A549 (cell line): ENCODE results near the gene AKR1C3. TPM values are rescaled to one million over a fixed set of nuclear protein-coding genes. Genes with fewer than 3 reads are reported as not detected.
A peak's percentile ranks its signal among the peaks of the same experiment; 100 is the strongest.

Source experiments
- ATAC-seq, 2 experiments: fragments of 200-7000 bp in 1 of 2; fragments of >200 bp in 1 of 2; cut with Nextera tagmentation in 1 of 2; cut with Tn5 transposase in 1 of 2; 3 replicates each; pipeline versions ENCODE4 v1.8.0 to v1.9.1; 2018 to 2020; ENCODE audit warnings: mild to moderate bottlenecking in 1 of 2, moderate library complexity in 1 of 2
- CTCF ChIA-PET: fragments of 300-600 bp; sonication (Branson Sonifier 250); formaldehyde crosslinking; extraction: SDS; loops from one replicate; lab custom pipeline; 2021; ENCODE audit warnings: antibody characterized with exemption, inconsistent platforms; lab: Yijun Ruan, JAX
- POLR2A ChIA-PET: fragments of 350-600 bp; formaldehyde crosslinking; extraction: SDS; loops from one replicate; lab custom pipeline; 2021; ENCODE audit warnings: antibody characterized with exemption, inconsistent platforms; lab: Yijun Ruan, JAX
- DNase-seq, 2 experiments: peaks; one replicate each; pipeline versions ENCODE4 v3.0.0 to v3.0.0-alpha.2; 2011 to 2016; ENCODE audit warnings: low read depth in 1 of 2, low spot score in 1 of 2
- FAIRE-seq: peaks from 2 replicates; lab custom pipeline; 2011; peaks lifted over from hg19 to GRCh38; lab: Jason Lieb, UNC
- H3K27ac ChIP-seq, 2 experiments: fragments of >200 bp; sonication (Bioruptor Twin); formaldehyde crosslinking; 3 replicates each; pipeline ENCODE4 v1.5.1; 2016 to 2017
- H3K4me1 ChIP-seq: fragments of >200 bp; sonication (Bioruptor Twin); formaldehyde crosslinking; 3 replicates; pipeline ENCODE4 v1.6.1; 2016
- H3K4me2 ChIP-seq: fragments of >200 bp; sonication (Bioruptor Twin); formaldehyde crosslinking; 3 replicates; pipeline ENCODE4 v1.6.1; 2016
- H3K4me3 ChIP-seq: fragments of >200 bp; sonication (Bioruptor Twin); formaldehyde crosslinking; 3 replicates; pipeline ENCODE4 v1.5.1; 2016
- H3K9me3 ChIP-seq: fragments of >200 bp; sonication (Bioruptor Twin); formaldehyde crosslinking; 3 replicates; pipeline ENCODE4 v1.6.1; 2016
- CBX8 ChIP-seq: fragments of 200-600 bp; sonication (generic); IDR thresholded peaks from 2 replicates; pipeline ENCODE4 v1.6.1; 2016
- CEBPB ChIP-seq, 2 experiments: fragments of >200 bp in 1 of 2; sonication (Bioruptor Twin) in 1 of 2; formaldehyde crosslinking in 1 of 2; IDR thresholded peaks; 2 replicates each; pipeline ENCODE4 v1.6.1; 2012 to 2016
- CHD2 ChIP-seq: fragments of 150-350 bp; IDR thresholded peaks from 2 replicates; pipeline ENCODE4 v1.6.1; 2014; ENCODE audit warnings: low read length; ENCODE audit not compliant: partially characterized antibody
- EHF ChIP-seq: fragments of 250-450 bp; sonication (Bioruptor Pico); IDR thresholded peaks from 2 replicates; pipeline ENCODE4 v1.5.0; 2020; ENCODE audit warnings: mild to moderate bottlenecking
- EP300 ChIP-seq, 2 experiments: fragments of >200 bp; sonication (Bioruptor Twin); formaldehyde crosslinking; IDR thresholded peaks; 2 replicates in 1 of 2; 3 replicates in 1 of 2; pipeline ENCODE4 v1.6.1; 2016 to 2017
- FOSL2 ChIP-seq, 2 experiments: fragments of 450-650 bp in 1 of 2; fragments of >200 bp in 1 of 2; sonication (Bioruptor Twin) in 1 of 2; formaldehyde crosslinking; IDR thresholded peaks; 2 replicates each; pipeline versions ENCODE4 v1.5.0 to v1.6.1; 2016 to 2020; ENCODE audit warnings: mild to moderate bottlenecking in 1 of 2, moderate library complexity in 1 of 2
- HDAC2 ChIP-seq: fragments of 200-600 bp; sonication (generic); IDR thresholded peaks from 2 replicates; pipeline ENCODE4 v1.6.1; 2016
- HES2 ChIP-seq: fragments of >200 bp; sonication (Bioruptor Twin); formaldehyde crosslinking; IDR thresholded peaks from 2 replicates; pipeline ENCODE4 v1.6.1; 2016
- HOXB5 ChIP-seq: fragments of 250-450 bp; sonication (Bioruptor Pico); IDR thresholded peaks from 2 replicates; pipeline ENCODE4 v1.5.0; 2020; ENCODE audit warnings: mild to moderate bottlenecking, moderate library complexity
- JUNB ChIP-seq: fragments of >200 bp; sonication (Bioruptor Twin); formaldehyde crosslinking; IDR thresholded peaks from 2 replicates; pipeline ENCODE4 v1.6.1; 2016
- KDM1A ChIP-seq: fragments of 200-600 bp; sonication (generic); IDR thresholded peaks from 2 replicates; pipeline ENCODE4 v1.6.1; 2016; ENCODE audit warnings: low read depth, mild to moderate bottlenecking
- MAFK ChIP-seq: fragments of 450-650 bp; IDR thresholded peaks from 2 replicates; pipeline ENCODE4 v1.6.1; 2014; ENCODE audit not compliant: partially characterized antibody
- MAX ChIP-seq: IDR thresholded peaks from 2 replicates; pipeline ENCODE4 v1.6.1; 2012
- MAZ ChIP-seq: fragments of 150-350 bp; IDR thresholded peaks from 2 replicates; pipeline ENCODE4 v1.6.1; 2014; ENCODE audit warnings: antibody characterized with exemption, low read depth, low read length, borderline replicate concordance
- NFE2L2 ChIP-seq: fragments of 150-350 bp; conservative IDR thresholded peaks from 2 replicates; pipeline ENCODE4 v1.6.1; 2014; ENCODE audit warnings: low read length
- NR3C1 ChIP-seq: fragments of >200 bp; sonication (Bioruptor Twin); formaldehyde crosslinking; IDR thresholded peaks from 3 replicates; pipeline ENCODE4 v1.6.1; 2017
- RAD21 ChIP-seq, 2 experiments: fragments of >200 bp in 1 of 2; sonication (Bioruptor Twin) in 1 of 2; formaldehyde crosslinking in 1 of 2; IDR thresholded peaks in 1 of 2; conservative IDR thresholded peaks in 1 of 2; 2 replicates in 1 of 2; 3 replicates in 1 of 2; pipeline ENCODE4 v1.6.1; 2012 to 2018; ENCODE audit warnings: inconsistent platforms in 1 of 2
- RARB ChIP-seq: fragments of 250-450 bp; sonication (Bioruptor Pico); IDR thresholded peaks from 2 replicates; pipeline ENCODE4 v1.8.0; 2021; ENCODE audit warnings: mild to moderate bottlenecking, moderate library complexity
- RCOR1 ChIP-seq: fragments of 150-350 bp; IDR thresholded peaks from 2 replicates; pipeline ENCODE4 v1.6.1; 2014; ENCODE audit warnings: antibody characterized with exemption, low read length, low read depth
- TP53 ChIP-seq: fragments of 250-450 bp; sonication (Bioruptor Pico); IDR thresholded peaks from 2 replicates; pipeline ENCODE4 v1.5.0; 2021; ENCODE audit warnings: mild to moderate bottlenecking, moderate library complexity
- USF2 ChIP-seq: fragments of 450-650 bp; IDR thresholded peaks from 2 replicates; pipeline ENCODE4 v1.6.1; 2014; ENCODE audit warnings: antibody characterized with exemption
- ZFP36 ChIP-seq: fragments of 450-650 bp; IDR thresholded peaks from 2 replicates; pipeline ENCODE4 v1.6.1; 2014; ENCODE audit warnings: borderline replicate concordance; ENCODE audit not compliant: partially characterized antibody
- WGBS: methylation state at CpG from one replicate; pipeline ENCODE4 v1.1.6; 2017; ENCODE audit errors: missing lambda C conversion rate; 5-methylcytosine and 5-hydroxymethylcytosine counted together
- polyA plus RNA-seq, 4 experiments: library from polyadenylated mRNA; depleted of rRNA in 3 of 4; stranded (reverse); fragments of >200 nt; fragmentation: RNase III in 1 of 4; extraction: RNeasy Plus Mini Kit Qiagen cat#74134 plus additional on column Dnase treatment in 1 of 4; gene quantifications; 2 replicates in 3 of 4; 3 replicates in 1 of 4; pipeline ENCODE4 v1.2.3, GENCODE V29; 2011 to 2017
- TF ChIP-seq, protein P1 (sequence below): fragments of 250-450 bp; sonication (Bioruptor Pico); IDR thresholded peaks from 2 replicates; pipeline ENCODE4 v1.5.0; 2021; ENCODE audit warnings: mild to moderate bottlenecking, moderate library complexity, borderline replicate concordance
- TF ChIP-seq, protein P2 (sequence below): fragments of >200 bp; sonication (Bioruptor Twin); formaldehyde crosslinking; IDR thresholded peaks from 3 replicates; pipeline ENCODE4 v1.5.1; 2016
- TF ChIP-seq, protein P3 (sequence below): fragments of 200-600 bp; sonication (generic); IDR thresholded peaks from 2 replicates; pipeline ENCODE4 v1.6.1; 2016; ENCODE audit warnings: antibody characterized with exemption, mild to moderate bottlenecking, moderate library complexity

AKR1C3 gene
- polyA plus RNA-seq, 2 of the 4 experiments (the other 2 are of a cell fraction), result 1,998 to 3,820 TPM

DNA sequence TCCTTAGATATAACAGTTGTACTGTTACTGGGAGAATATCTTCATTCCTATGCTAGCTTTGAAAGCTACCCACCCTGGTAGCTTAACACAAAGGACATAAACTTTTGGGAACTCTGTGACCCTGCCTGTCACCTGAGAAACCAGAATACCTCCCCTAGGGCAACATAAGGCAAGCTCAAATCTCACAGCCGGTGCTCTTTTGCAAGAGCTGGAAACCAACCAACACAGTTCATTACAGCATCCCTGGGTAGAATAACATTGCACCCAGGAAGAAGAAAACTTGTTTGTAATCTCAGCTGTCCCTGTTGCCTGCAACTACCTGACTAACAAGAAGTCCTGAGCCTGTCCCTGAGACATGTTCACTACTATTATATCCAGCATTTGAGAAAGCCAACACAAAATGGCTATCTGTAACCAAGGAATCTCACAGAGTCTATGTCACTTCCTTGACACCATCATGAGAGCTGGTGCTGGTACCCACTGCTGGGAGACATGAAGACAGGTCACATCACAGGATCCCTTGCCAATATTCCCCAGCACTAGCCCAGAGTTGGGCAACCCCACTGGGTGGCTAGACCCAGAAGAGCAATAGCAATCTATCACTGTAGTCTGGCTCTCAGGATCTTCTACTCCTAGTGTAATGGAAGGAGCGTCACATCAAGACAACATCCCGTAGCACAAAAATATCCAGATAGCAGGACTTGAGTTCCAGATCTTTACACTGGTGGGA, 31.3 kb downstream of the AKR1C3 start:
- H3K27ac ChIP-seq, result no peak overlapping the region
- peak; percentile 36 for FAIRE-seq
- no peaks in the 10 kb centered on the region for H3K4me1 ChIP-seq
- TF ChIP-seq CBX8 (no peak), CEBPB (IDR thresholded peaks at IDR 0.05) (no peak), NR3C1 (no peak), MAFK (no peak), KDM1A (no peak), HES2 (no peak), EHF (CRISPR knock-in tag) (no peak), FOSL2 (IDR thresholded peaks at IDR 0.05) (no peak), FOSL2 (CRISPR knock-in tag; IDR thresholded peaks at IDR 0.05) (no peak), CHD2 (no peak), TP53 (no peak), JUNB (no peak), HOXB5 (CRISPR knock-in tag) (no peak)
- no peak overlapping the region for H3K4me2 ChIP-seq
- 83% methylated on average over 3 of the region's 3 CpGs for WGBS
- ChIA-PET CTCF (no interaction called here), POLR2A (no interaction called here)
- peaks cover 38% of the 10 kb centered on the region; the same call in 2 of the 3 replicates for H3K9me3 ChIP-seq
- no peak for DNase-seq
- ATAC-seq, result no peak
- H3K4me3 ChIP-seq, result no peak overlapping the region

DNA sequence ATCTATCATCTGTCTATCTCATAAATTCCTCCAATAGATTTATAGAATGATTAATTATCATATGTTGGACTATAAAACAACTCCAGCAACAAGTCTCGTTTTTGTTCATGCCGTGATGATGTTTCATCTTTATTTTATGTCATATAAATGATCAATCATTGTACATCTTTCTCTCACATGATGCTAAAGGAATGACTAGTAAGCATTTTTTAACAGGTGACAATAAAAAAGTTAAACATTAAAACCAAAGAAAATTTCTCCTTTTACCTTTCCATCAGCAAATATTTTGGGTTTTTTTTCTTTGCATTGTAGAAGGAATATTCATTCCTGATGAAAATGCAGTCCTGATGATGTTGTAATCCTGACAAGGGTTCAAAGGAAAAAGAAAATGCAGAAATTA, 41.4 kb downstream of the AKR1C3 start:
- peak; percentile 63 for FAIRE-seq
- CTCF ChIA-PET, result no interaction called here
- H3K27ac ChIP-seq, result no peak overlapping the region
- no peak for ATAC-seq
- H3K9me3 ChIP-seq, result peaks cover 42% of the 10 kb centered on the region
- no peak for DNase-seq
- WGBS, result 83% methylated on average over 2 of the region's 2 CpGs
- no peaks in the 10 kb centered on the region for H3K4me1 ChIP-seq
- no peak overlapping the region for H3K4me3 ChIP-seq
- POLR2A ChIA-PET, result no interaction called here
- H3K4me2 ChIP-seq, result no peak overlapping the region
- TF ChIP-seq RARB (CRISPR knock-in tag), result no peak
- no peak for TF ChIP-seq MAX
- TF ChIP-seq EP300 (IDR thresholded peaks at IDR 0.05), result no peak
- TF ChIP-seq MAFK, result peak; percentile 73
- TF ChIP-seq, protein P1, sequence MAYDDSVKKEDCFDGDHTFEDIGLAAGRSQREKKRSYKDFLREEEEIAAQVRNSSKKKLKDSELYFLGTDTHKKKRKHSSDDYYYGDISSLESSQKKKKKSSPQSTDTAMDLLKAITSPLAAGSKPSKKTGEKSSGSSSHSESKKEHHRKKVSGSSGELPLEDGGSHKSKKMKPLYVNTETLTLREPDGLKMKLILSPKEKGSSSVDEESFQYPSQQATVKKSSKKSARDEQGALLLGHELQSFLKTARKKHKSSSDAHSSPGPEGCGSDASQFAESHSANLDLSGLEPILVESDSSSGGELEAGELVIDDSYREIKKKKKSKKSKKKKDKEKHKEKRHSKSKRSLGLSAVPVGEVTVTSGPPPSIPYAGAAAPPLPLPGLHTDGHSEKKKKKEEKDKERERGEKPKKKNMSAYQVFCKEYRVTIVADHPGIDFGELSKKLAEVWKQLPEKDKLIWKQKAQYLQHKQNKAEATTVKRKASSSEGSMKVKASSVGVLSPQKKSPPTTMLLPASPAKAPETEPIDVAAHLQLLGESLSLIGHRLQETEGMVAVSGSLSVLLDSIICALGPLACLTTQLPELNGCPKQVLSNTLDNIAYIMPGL (CRISPR knock-in tag), result no peak
- no peak for TF ChIP-seq MAZ
- no peak for TF ChIP-seq NFE2L2

DNA sequence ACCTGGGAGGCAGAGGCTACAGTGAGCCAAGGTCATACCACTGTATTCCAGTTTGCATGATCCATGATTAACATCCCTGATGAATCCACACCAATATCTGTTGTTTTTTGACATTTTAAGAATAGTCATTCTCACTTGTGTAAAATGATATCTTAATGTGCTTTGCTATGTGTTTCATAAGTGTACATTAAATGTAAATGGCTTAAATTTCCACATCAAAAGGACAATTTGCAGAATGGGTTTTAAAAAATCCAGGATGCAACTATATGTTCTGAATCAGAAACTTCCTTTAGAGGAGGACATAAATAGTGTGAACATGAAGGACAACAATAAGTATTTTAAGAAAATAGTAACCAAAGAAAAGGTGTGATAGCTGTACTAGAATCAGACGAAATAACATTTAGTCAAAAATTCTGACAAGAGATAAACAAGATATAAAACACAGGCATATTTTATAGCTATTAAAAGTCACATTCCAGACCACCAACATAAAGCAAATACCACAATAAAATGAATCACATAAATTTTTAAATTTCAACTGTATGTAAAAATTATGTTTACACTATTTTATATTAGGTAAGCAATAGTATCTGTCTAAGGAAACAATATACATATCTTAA, 42.4 kb downstream of the AKR1C3 start:
- WGBS, result 95% methylated on average over 1 of the region's 1 CpG
- POLR2A ChIA-PET, result no interaction called here
- no peak overlapping the region for H3K4me2 ChIP-seq
- TF ChIP-seq CBX8, result no peak
- no peak for TF ChIP-seq HDAC2
- TF ChIP-seq, protein P2, sequence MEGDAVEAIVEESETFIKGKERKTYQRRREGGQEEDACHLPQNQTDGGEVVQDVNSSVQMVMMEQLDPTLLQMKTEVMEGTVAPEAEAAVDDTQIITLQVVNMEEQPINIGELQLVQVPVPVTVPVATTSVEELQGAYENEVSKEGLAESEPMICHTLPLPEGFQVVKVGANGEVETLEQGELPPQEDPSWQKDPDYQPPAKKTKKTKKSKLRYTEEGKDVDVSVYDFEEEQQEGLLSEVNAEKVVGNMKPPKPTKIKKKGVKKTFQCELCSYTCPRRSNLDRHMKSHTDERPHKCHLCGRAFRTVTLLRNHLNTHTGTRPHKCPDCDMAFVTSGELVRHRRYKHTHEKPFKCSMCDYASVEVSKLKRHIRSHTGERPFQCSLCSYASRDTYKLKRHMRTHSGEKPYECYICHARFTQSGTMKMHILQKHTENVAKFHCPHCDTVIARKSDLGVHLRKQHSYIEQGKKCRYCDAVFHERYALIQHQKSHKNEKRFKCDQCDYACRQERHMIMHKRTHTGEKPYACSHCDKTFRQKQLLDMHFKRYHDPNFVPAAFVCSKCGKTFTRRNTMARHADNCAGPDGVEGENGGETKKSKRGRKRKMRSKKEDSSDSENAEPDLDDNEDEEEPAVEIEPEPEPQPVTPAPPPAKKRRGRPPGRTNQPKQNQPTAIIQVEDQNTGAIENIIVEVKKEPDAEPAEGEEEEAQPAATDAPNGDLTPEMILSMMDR, result no peak
- TF ChIP-seq, protein P3, sequence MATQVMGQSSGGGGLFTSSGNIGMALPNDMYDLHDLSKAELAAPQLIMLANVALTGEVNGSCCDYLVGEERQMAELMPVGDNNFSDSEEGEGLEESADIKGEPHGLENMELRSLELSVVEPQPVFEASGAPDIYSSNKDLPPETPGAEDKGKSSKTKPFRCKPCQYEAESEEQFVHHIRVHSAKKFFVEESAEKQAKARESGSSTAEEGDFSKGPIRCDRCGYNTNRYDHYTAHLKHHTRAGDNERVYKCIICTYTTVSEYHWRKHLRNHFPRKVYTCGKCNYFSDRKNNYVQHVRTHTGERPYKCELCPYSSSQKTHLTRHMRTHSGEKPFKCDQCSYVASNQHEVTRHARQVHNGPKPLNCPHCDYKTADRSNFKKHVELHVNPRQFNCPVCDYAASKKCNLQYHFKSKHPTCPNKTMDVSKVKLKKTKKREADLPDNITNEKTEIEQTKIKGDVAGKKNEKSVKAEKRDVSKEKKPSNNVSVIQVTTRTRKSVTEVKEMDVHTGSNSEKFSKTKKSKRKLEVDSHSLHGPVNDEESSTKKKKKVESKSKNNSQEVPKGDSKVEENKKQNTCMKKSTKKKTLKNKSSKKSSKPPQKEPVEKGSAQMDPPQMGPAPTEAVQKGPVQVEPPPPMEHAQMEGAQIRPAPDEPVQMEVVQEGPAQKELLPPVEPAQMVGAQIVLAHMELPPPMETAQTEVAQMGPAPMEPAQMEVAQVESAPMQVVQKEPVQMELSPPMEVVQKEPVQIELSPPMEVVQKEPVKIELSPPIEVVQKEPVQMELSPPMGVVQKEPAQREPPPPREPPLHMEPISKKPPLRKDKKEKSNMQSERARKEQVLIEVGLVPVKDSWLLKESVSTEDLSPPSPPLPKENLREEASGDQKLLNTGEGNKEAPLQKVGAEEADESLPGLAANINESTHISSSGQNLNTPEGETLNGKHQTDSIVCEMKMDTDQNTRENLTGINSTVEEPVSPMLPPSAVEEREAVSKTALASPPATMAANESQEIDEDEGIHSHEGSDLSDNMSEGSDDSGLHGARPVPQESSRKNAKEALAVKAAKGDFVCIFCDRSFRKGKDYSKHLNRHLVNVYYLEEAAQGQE, result no peak
- no peak for TF ChIP-seq RAD21 (conservative IDR thresholded peaks at IDR 0.05 in 1 of 2, IDR thresholded peaks at IDR 0.05 in 1 of 2)
- TF ChIP-seq TP53, result no peak
- no peak for TF ChIP-seq CHD2
- no peak for TF ChIP-seq CEBPB (IDR thresholded peaks at IDR 0.05)
- TF ChIP-seq ZFP36, result no peak
- no peak for TF ChIP-seq RCOR1
- no peak for TF ChIP-seq USF2

More for the DNA sequence above, 42.4 kb downstream of the AKR1C3 start:
- H3K4me1 ChIP-seq, result no peaks in the 10 kb centered on the region
- no peak for FAIRE-seq
- no peak overlapping the region for H3K27ac ChIP-seq
- H3K9me3 ChIP-seq, result peaks cover 42% of the 10 kb centered on the region
- DNase-seq, result no peak
- no peak for ATAC-seq
- H3K4me3 ChIP-seq, result no peak overlapping the region
- CTCF ChIA-PET, result no interaction called here
